HG02571 (cell line): ENCODE data around the gene GJA10.

Experiments
- ATAC-seq: cut with Tn5 transposase; IDR thresholded peaks from one replicate; pipeline ENCODE4 v1.9.1; 2021; ENCODE audit warnings: mild to moderate bottlenecking, moderate library complexity; ENCODE audit not compliant: unreplicated experiment

Gene GJA10

GRCh38 chr6:89916136-89916920, 22.1 kb downstream of the GJA10 start:
- ATAC-seq = no peak

- no peak for ATAC-seq
Measured at GRCh38 chr6:89917216-89917615, 22.9 kb downstream of the GJA10 start.

- ATAC-seq = no peak
Measured at GRCh38 chr6:89917801-89918366, 23.6 kb downstream of the GJA10 start.

- no peak for ATAC-seq
Measured at GRCh38 chr6:89921197-89921596, 26.9 kb downstream of the GJA10 start.

- ATAC-seq = no peak
Measured at GRCh38 chr6:89921691-89922090, 27.4 kb downstream of the GJA10 start.

GRCh38 chr6:89924231-89924630, 30.0 kb downstream of the GJA10 start:
- ATAC-seq = no peak

- ATAC-seq = no peak
Measured at GRCh38 chr6:89925826-89926225, 31.6 kb downstream of the GJA10 start.

- ATAC-seq = no peak
Measured at GRCh38 chr6:89927264-89927663, 33.0 kb downstream of the GJA10 start.

- ATAC-seq = no peak
Measured at GRCh38 chr6:89927791-89928550, 33.7 kb downstream of the GJA10 start.

- ATAC-seq = no peak
Measured at GRCh38 chr6:89928604-89929003, 34.3 kb downstream of the GJA10 start.

- ATAC-seq = no peak
Measured at GRCh38 chr6:89930789-89931188, 36.5 kb downstream of the GJA10 start.

- no peak for ATAC-seq
Measured at GRCh38 chr6:89932245-89932802, 38.1 kb downstream of the GJA10 start.

GRCh38 chr6:89934685-89935366, 40.6 kb downstream of the GJA10 start:
- ATAC-seq = no peak

GRCh38 chr6:89936177-89936576, 41.9 kb downstream of the GJA10 start:
- ATAC-seq = no peak

GRCh38 chr6:89938014-89938413, 43.7 kb downstream of the GJA10 start:
- no peak for ATAC-seq

- ATAC-seq = no peak
Measured at GRCh38 chr6:89939144-89939543, 44.9 kb downstream of the GJA10 start.

- peak; percentile 65 for ATAC-seq
Measured at GRCh38 chr6:89940225-89941027, 46.2 kb downstream of the GJA10 start.

- no peak for ATAC-seq
Measured at GRCh38 chr6:89941031-89941762, 46.9 kb downstream of the GJA10 start.

GRCh38 chr6:89941763-89942497, 47.7 kb downstream of the GJA10 start:
- ATAC-seq = no peak
